Measurements from ENCODE around the gene OLFML2B.

OLFML2B gene

GRCh38 chr1:162069334-162070093 lies 45.8 kb upstream of the OLFML2B start, which contains the start of gene NOS1AP (continued):
- no peak for TF ChIP-seq ZBTB44 (tag by site-specific recombination; IDR thresholded peaks at IDR 0.05)
- TF ChIP-seq ZNF76 (tag by site-specific recombination; IDR thresholded peaks at IDR 0.05; ENCODE audit: borderline replicate concordance, low read depth) = no peak
- TF ChIP-seq ATF2 (tag by site-specific recombination; IDR thresholded peaks at IDR 0.05; ENCODE audit: low read depth) = no peak
- no peak for TF ChIP-seq ZNF362 (tag by site-specific recombination; IDR thresholded peaks at IDR 0.05)
- TF ChIP-seq KLF8 (tag by site-specific recombination; IDR thresholded peaks at IDR 0.05) = no peak
- TF ChIP-seq, protein P1, sequence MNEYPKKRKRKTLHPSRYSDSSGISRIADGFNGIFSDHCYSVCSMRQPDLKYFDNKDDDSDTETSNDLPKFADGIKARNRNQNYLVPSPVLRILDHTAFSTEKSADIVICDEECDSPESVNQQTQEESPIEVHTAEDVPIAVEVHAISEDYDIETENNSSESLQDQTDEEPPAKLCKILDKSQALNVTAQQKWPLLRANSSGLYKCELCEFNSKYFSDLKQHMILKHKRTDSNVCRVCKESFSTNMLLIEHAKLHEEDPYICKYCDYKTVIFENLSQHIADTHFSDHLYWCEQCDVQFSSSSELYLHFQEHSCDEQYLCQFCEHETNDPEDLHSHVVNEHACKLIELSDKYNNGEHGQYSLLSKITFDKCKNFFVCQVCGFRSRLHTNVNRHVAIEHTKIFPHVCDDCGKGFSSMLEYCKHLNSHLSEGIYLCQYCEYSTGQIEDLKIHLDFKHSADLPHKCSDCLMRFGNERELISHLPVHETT (tag by site-specific recombination; IDR thresholded peaks at IDR 0.05) = no peak; the same call in 1 of the 2 replicates
- TF ChIP-seq ZNF529 (tag by site-specific recombination; IDR thresholded peaks at IDR 0.05; ENCODE audit: insufficient replicate concordance) = no peak
- TF ChIP-seq ZNF248 (tag by site-specific recombination; IDR thresholded peaks at IDR 0.05) = no peak
- TF ChIP-seq ZNF510 (tag by site-specific recombination; IDR thresholded peaks at IDR 0.05; ENCODE audit: insufficient replicate concordance) = no peak
- no peak for TF ChIP-seq ZNF792 (tag by site-specific recombination; IDR thresholded peaks at IDR 0.05)
- TF ChIP-seq, protein P2, sequence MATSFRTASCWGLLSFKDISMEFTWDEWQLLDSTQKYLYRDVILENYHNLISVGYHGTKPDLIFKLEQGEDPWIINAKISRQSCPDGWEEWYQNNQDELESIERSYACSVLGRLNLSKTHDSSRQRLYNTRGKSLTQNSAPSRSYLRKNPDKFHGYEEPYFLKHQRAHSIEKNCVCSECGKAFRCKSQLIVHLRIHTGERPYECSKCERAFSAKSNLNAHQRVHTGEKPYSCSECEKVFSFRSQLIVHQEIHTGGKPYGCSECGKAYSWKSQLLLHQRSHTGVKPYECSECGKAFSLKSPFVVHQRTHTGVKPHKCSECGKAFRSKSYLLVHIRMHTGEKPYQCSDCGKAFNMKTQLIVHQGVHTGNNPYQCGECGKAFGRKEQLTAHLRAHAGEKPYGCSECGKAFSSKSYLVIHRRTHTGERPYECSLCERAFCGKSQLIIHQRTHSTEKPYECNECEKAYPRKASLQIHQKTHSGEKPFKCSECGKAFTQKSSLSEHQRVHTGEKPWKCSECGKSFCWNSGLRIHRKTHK (tag by site-specific recombination; IDR thresholded peaks at IDR 0.05) = no peak
- TF ChIP-seq, protein P3, sequence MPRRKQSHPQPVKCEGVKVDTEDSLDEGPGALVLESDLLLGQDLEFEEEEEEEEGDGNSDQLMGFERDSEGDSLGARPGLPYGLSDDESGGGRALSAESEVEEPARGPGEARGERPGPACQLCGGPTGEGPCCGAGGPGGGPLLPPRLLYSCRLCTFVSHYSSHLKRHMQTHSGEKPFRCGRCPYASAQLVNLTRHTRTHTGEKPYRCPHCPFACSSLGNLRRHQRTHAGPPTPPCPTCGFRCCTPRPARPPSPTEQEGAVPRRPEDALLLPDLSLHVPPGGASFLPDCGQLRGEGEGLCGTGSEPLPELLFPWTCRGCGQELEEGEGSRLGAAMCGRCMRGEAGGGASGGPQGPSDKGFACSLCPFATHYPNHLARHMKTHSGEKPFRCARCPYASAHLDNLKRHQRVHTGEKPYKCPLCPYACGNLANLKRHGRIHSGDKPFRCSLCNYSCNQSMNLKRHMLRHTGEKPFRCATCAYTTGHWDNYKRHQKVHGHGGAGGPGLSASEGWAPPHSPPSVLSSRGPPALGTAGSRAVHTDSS (tag by site-specific recombination; IDR thresholded peaks at IDR 0.05) = no peak
- no peak for TF ChIP-seq ZNF19 (tag by site-specific recombination; IDR thresholded peaks at IDR 0.05; ENCODE audit: low read depth)
- TF ChIP-seq ZNF747 (tag by site-specific recombination; IDR thresholded peaks at IDR 0.05) = no peak
- TF ChIP-seq ZNF398 (tag by site-specific recombination; IDR thresholded peaks at IDR 0.05) = peak; percentile 27; the same call in 1 of the 2 replicates
- TF ChIP-seq ZNF777 (tag by site-specific recombination; IDR thresholded peaks at IDR 0.05; ENCODE audit: borderline replicate concordance) = no peak
- TF ChIP-seq ZNF223 (tag by site-specific recombination; IDR thresholded peaks at IDR 0.05) = no peak
- TF ChIP-seq MYNN (tag by site-specific recombination; IDR thresholded peaks at IDR 0.05; ENCODE audit: borderline replicate concordance) = no peak
- TF ChIP-seq KLF1 (tag by site-specific recombination; IDR thresholded peaks at IDR 0.05) = no peak
- no peak for TF ChIP-seq ZNF600 (tag by site-specific recombination; IDR thresholded peaks at IDR 0.05)
- TF ChIP-seq RBAK (tag by site-specific recombination; IDR thresholded peaks at IDR 0.05) = no peak
- TF ChIP-seq ZNF121 (tag by site-specific recombination; IDR thresholded peaks at IDR 0.05) = no peak
- TF ChIP-seq ZNF221 (tag by site-specific recombination; IDR thresholded peaks at IDR 0.05; ENCODE audit: borderline replicate concordance) = no peak
- no peak for TF ChIP-seq ZNF530 (tag by site-specific recombination; IDR thresholded peaks at IDR 0.05; ENCODE audit: low read depth)
- TF ChIP-seq KLF9 (tag by site-specific recombination; IDR thresholded peaks at IDR 0.05; ENCODE audit: low read depth) = peak; percentile 55; the same call in 1 of the 2 replicates
- TF ChIP-seq, protein P4, sequence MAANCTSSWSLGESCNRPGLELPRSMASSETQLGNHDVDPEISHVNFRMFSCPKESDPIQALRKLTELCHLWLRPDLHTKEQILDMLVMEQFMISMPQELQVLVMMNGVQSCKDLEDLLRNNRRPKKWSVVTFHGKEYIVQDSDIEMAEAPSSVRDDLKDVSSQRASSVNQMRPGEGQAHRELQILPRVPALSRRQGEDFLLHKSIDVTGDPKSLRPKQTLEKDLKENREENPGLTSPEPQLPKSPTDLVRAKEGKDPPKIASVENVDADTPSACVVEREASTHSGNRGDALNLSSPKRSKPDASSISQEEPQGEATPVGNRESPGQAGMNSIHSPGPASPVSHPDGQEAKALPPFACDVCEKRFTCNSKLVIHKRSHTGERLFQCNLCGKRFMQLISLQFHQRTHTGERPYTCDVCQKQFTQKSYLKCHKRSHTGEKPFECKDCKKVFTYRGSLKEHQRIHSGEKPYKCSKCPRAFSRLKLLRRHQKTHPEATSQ (tag by site-specific recombination; IDR thresholded peaks at IDR 0.05) = no peak
- TF ChIP-seq ZNF341 (tag by site-specific recombination; IDR thresholded peaks at IDR 0.05; ENCODE audit: low read depth) = peak; percentile 69

All from HEK293 (cell line).